Right ventricle myocardium superior (tissue), 1 donor: Measurements from ENCODE around the gene ANKRD13D. TPM values are rescaled to one million over a fixed set of nuclear protein-coding genes. Genes with fewer than 3 reads are reported as not detected.

Source experiments
- ATAC-seq: fragments of 200-7000 bp; cut with Tn5 transposase; one replicate; pipeline ENCODE4 v1.9.1; 2020; ENCODE audit warnings: mild to moderate bottlenecking; ENCODE audit not compliant: poor library complexity
- DNase-seq: peaks from one replicate; pipeline ENCODE4 v3.0.0-alpha.2; 2020
- intact Hi-C: fragments of 100-400 bp; cut with DNase I; formaldehyde crosslinking; loops from one replicate; pipeline ENCODE4 v1.11.2; 2022
- long read RNA-seq: library from polyadenylated mRNA; unstranded; transcript quantifications from one replicate; pipeline ENCODE4 v2.0.0, GENCODE V29; 2021
- total RNA-seq: library from RNA; stranded (reverse); fragmentation: NEBNext Ultra II Directional; extraction: Animal tissue kit (Norgen Biotek cat#: 25700); gene quantifications from one replicate; pipeline ENCODE4 v1.2.1, GENCODE V29; 2021
- donor health status: DM: no; HTN: yes; CAD: no; lungs with severe emphysema.

ANKRD13D gene
- 11.6 TPM for total RNA-seq
- long read RNA-seq, transcript ANKRD13D-202 (15 exons, 2,881 nt), result major isoform, 16 of 37 reads
- long read RNA-seq, partial matches to known transcripts, result 6 of 37 reads
- long read RNA-seq, other reads (novel, unspliced or antisense), result 11 of 37 reads

DNA sequence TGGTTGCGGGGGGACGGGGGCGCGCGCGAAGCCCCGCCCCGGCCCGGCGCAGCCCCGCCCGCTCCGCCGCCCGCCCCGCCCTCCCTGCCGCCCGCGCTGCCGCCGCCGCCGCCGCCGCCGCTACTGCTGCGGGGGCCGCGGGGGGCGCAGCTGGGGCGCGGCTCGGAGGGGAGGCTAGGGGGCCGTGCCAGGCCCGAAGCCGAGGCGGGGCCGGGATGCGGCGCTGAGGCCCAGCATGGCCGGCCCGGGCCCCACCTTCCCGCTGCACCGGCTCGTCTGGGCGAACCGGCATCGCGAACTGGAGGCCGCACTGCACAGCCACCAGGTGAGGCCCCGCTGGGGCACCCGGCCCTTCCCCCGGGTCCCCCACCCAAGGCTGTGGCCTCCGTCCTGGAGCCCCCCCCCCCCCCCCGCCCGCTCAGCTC lies at the start of gene ANKRD13D:
ANKRD13D (plus strand) TSS at position 78 of the 425 bp plus-strand sequence; CDS start at position 236, 158 bp downstream.
- no peak for DNase-seq
- no peak for ATAC-seq
- intact Hi-C loops, result no loop called here

DNA sequence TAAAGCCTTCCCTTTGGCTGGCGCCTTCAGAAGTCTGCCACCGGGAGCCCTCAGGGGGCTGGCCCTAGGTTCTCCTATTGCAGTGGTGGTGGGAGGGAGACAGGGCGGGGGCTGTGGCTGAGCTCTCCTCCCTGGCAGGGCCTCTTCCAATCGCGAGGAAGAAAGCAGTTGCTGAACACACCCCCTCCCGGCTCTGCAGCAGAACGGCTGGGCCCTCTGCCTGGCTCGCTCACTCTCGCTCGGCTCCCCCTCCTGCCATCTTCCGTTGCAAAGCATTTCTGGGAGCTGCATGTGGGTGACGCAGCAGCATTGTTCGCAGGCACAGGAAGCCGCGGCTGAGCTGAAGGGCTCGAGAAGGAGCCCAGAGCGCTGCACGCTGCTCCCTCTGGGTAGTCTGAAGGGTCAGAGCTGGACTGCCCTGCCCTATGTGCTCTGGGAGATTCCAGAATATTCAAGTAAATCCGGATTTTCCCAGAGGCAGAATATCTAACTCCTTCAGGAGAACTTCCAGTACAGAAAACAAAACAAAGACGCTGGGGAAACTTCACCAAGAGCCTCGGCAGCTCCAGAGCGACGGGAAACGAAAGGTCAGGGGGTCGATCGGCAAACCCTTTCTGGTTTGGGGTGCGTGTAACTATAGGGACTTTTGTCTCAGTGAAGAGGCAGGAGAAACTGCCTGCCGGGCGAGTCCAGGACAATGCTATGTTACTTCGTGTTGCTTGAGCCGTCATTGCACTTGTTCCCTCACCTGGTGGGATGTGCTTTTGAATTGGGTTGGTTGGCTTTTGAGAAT lies 49.1 kb upstream of the ANKRD13D start:
- intact Hi-C loops, result no loop called here
- ATAC-seq (peak; percentile 97), DNase-seq (peak; percentile 97)

DNA sequence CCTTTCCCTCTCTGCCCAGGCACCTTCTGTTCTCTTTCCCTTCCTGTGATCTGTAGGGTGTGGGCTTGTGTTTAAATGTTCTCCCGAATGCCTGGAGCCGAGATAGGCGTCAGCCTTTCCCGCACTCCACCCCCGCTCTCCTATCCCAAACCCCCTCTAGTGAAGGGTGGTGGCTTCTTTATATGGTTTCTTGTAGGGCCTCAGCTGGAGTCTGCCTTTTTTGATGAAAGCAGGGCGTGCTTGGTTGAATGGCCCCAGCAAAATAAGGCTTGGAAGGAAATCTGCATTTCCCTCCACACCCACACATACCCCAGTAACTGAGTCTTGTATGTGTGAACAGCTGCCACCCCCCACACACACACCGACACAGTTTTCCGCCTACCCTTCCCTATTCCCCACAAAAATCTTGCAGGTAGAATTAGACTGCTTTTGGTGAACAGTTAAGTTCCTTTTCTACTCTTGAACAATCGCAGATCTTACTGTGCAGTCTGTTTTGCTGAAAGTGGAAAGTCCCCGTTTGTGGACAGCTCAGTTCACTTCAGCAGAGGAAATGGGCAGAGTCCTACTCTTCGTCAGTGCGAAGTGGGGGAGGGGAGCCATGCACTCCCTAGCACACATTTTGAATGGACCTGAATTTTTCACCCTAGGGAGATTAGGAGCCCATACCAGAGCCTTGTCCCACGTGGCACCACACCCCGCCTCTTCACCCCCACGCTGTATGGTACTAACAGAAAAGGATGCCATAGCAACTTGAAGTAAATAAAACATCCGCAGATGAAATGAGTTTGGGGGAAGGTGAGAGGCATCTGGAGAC lies 48.3 kb upstream of the ANKRD13D start:
- intact Hi-C loops, result no loop called here
- DNase-seq (peak; percentile 76), ATAC-seq (peak; percentile 37)

DNA sequence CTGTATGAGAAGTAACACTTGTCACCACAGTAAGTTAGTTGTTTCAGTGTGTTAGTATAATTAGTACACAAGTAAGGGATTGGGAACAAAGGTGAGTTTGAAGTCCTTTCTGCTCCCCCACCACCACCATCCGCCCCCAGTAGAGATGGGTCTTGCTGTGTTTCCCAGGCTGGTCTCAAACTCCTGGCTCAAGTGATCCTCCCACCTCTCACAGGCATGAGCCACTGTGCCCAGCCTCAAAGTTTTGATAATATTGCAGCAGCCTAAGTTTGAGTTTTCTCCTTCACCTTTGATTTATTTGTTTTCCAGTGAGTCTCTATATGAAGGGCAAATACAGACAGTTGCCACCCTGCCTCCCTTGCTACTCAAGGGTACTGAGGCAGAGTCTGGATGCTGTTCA lies 46.6 kb upstream of the ANKRD13D start:
- ATAC-seq (no peak), DNase-seq (no peak)
- intact Hi-C loops, result no loop called here

DNA sequence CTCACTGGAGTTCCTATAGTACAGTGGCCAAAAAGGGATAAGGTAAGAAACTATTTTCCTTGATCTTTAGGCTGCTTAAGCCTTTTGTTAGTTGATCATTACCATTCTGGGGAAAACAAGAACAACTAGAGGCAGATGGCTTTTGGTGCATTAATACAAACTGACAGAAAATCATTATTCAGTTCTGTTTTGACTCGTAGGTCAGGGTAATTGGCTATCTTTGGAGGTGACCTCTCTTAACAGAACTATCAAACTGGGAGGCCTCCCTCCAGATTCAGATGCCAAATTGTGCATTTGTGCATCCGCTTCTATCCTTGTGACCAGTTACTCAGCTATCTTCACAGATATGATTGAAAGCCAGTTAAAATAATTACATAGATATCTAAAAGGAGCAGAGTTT lies 46.1 kb upstream of the ANKRD13D start:
- ATAC-seq, result no peak
- DNase-seq, result no peak
- intact Hi-C loops, result no loop called here

DNA sequence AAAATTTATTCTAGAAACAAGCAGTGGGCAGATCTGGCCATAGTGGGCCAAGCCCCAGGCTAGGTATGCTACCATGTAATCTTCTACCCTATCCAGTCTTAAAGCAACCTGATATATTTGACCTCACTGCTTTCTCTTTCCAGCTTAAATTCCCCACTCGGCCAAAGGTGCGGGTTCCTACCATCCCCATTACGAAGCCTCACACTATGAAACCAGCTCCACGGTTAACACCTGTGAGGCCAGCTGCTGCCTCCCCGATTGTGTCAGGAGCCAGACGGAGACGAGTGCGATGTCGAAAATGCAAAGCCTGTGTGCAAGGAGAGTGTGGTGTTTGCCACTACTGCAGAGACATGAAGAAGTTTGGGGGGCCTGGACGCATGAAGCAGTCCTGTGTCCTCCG lies 44.1 kb upstream of the ANKRD13D start:
- DNase-seq (no peak), ATAC-seq (no peak)
- intact Hi-C loops, result no loop called here

DNA sequence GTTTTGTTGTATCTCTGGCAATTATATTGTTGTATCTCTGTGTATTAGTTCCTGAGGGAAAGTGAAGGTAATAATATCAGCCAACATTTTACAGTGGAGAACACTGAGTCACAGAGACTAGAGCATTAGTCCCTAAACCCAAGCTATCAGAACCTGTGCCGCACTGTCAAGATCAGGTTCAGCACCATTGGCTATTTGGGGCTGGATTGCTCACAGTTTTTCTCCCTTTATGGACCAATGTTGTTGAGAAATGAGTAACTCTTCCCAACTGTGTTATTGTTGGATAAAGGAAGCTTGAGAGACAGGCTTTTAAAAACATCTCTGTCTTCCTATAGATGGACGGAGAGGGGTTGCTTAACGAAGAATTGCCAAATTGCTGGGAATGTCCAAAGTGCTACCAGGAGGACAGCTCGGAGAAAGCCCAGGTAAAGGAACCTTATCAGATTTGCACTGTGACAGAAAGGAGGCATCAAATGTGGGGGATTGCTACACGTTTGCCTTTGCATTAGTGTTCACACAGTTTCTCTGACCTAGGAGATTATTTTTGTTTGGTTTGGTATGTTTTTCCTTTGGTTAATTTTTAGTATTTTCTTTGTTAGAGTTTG lies 41.1 kb upstream of the ANKRD13D start:
- intact Hi-C loops, result no loop called here
- DNase-seq (no peak), ATAC-seq (no peak)

DNA sequence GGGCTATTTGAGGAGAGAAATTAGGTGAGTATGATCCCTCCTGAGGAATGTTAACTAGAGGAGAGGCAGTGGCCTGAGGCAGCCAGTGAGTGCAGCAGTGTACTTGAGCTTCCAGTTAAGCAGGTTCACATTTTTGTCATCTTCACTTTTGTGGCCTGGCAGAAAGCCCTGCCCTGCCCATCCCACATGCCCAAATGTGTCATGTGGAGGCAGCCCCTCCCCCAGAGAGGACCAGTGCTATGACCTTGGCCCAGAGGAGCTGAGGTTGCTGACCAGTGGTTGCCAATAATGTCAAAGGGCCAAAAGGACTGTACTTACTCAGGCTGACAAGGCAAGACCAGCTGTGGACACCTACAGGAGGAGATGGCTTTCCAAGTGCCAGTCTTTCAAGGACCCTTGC lies 40.5 kb upstream of the ANKRD13D start:
- ATAC-seq, result peak; percentile 75
- DNase-seq, result peak; percentile 70
- intact Hi-C loops, result no loop called here

DNA sequence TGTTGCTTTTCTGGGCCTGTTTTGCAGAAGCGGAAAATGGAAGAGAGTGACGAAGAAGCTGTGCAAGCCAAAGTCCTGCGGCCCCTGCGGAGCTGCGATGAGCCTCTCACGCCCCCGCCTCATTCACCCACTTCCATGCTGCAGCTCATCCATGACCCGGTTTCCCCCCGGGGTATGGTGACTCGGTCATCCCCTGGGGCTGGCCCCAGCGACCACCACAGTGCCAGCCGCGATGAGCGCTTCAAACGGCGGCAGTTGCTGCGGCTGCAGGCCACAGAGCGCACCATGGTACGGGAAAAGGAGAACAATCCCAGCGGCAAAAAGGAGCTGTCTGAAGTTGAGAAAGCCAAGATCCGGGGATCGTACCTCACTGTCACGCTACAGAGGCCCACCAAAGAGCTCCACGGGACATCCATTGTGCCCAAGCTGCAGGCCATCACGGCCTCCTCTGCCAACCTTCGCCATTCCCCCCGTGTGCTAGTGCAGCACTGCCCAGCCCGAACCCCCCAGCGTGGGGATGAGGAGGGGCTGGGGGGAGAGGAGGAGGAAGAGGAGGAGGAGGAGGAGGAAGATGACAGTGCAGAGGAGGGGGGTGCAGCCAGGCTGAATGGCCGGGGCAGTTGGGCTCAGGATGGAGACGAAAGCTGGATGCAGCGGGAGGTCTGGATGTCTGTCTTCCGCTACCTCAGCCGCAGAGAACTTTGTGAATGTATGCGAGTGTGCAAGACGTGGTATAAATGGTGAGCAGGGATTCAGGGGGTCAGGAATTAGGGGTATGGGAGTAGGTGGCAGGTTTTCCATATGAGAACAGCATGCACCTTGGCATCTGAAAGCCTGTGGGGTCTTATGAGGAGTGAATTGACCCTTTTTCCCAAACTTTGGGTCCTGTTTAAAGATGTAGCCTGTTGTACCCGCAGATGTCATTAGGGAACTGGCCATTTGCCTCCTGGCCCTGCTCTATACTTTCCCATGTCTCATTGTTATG lies 38.8 kb upstream of the ANKRD13D start:
- ATAC-seq (no peak), DNase-seq (no peak)
- intact Hi-C loops, result no loop called here

DNA sequence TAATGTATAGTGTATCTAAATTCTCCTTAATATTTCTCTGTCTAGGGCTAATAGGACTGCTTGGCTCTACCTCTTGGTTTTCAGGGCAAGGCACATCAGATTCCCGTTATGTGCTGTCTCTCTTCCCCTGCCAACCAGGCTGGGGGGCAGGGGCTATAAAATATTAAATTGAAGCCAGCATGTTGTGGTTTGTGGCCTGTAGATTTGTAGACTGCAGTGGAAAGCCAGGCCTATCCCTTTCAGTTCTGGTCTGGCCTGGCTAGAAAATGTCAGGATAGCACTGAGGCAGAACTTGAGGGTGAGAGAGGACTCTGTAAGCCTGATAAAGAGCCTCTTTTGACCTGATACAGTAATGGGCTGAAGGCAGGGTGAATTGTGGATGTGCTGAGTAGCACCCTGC lies 37.3 kb upstream of the ANKRD13D start:
- ATAC-seq, result no peak
- intact Hi-C loops, result no loop called here
- DNase-seq, result no peak

DNA sequence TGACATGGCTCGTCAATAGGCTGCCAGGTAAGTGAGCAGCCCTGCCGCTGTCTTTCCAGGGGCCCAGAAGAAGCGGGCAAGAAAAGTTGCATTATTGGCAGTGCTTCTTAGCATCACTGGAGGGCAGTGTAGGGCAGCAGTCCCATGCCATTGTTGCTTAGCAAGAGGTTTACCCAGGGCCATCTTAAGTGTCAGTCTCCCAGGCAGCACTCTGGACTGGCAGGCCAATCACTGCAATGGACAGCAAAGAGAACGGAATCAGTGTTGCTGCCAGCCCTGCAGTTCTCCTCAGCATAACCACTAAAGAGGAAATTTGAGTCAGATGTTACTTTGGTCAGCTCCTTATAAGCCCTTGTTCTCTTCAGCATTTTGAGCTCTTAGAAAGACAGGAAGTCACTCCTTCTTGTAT lies 36.3 kb upstream of the ANKRD13D start:
- peak; percentile 60 for DNase-seq
- peak; percentile 51 for ATAC-seq

DNA sequence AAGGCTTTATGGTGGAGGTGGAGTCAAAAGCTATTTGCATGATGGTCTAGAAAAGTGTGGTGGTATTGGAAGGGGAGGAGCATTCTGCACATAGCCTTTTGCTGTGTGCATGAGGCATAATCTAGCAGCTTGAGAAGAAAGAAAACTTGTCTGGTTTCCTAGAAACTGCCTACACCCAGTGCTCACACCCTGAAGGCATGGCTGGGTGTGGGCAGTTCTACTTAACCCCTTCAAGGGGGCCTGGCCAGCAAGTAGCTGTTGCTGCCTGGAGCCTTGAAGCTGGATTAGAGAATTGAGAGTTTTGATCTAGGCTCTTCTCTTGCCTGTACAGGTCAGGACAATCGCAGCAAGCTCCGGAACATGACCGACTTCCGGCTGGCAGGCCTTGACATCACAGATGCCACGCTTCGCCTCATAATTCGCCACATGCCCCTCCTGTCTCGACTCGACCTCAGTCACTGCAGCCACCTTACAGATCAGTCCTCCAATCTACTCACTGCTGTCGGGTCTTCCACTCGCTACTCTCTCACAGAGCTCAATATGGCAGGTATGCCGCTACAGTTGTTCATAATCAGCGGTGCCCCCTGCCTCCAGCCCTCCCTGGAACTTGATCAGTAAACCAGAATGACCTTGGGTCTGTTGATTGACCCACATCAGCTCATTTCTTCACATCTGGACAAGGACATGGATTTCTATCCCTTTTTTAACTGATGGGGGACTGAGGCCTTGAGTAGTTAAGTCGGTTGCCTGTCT lies 35.1 kb upstream of the ANKRD13D start:
- intact Hi-C loops, result no loop called here
- DNase-seq, result no peak
- ATAC-seq, result no peak

More for the DNA sequence above, 36.3 kb upstream of the ANKRD13D start:
- intact Hi-C loops, result no loop called here

DNA sequence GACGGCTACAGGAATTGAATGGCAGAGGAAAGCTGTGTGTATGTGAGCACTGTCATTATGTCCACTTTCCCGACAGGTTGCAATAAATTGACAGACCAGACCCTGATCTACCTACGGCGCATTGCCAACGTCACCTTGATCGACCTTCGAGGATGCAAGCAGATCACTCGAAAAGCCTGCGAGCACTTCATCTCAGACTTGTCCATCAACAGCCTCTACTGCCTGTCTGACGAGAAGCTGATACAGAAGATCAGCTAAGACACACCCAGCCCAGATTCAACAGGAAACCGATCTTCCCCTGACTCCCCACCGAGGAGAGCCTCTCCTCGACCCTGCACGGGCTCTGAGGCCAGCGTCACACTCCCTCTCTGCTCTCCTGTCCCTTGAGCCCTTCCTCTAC lies 34.3 kb upstream of the ANKRD13D start:
- intact Hi-C loops, result no loop called here
- DNase-seq (no peak), ATAC-seq (no peak)

DNA sequence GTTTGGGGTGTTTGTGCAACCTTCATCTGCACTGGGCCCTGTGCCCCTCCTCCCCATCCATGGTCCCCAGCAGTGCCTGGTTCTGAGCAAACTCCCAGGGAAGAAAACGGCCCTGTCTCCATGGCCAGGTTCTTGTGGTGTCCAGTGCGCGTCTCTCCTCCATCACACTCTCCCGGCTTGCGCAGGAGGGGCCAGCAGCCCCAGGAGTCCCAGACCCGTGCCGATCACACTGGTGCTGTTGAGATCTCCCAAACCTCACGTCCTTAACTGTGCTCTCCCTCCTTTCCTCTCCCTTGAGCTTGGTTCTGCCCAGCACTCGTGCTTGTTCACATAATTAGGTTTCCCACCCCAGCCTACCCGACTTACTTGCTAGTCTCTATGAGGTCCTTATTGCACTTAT lies 33.8 kb upstream of the ANKRD13D start:
- ATAC-seq, result no peak
- no peak for DNase-seq
- intact Hi-C loops, result no loop called here

DNA sequence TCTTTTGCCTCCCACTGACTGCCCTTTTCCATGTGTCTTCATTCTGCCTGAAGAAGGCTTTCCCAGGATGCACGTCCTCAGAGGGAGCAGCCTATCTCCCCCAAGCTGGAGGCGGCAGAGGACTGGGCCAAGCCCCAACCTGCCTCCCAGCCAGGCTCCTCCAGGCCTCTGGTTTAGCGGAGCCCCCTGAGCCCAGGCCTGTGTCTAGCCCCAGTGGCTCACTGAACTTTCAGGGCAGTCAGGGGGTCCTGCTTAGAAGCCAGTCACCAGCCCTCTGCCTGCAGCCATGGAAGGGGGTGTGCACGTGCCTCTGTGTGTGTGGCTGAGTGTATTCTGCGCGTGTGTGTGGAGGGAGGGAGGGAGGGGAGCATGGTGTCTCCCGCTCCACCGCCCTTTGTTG lies 33.2 kb upstream of the ANKRD13D start:
- intact Hi-C loops, result no loop called here
- DNase-seq (no peak), ATAC-seq (no peak)

DNA sequence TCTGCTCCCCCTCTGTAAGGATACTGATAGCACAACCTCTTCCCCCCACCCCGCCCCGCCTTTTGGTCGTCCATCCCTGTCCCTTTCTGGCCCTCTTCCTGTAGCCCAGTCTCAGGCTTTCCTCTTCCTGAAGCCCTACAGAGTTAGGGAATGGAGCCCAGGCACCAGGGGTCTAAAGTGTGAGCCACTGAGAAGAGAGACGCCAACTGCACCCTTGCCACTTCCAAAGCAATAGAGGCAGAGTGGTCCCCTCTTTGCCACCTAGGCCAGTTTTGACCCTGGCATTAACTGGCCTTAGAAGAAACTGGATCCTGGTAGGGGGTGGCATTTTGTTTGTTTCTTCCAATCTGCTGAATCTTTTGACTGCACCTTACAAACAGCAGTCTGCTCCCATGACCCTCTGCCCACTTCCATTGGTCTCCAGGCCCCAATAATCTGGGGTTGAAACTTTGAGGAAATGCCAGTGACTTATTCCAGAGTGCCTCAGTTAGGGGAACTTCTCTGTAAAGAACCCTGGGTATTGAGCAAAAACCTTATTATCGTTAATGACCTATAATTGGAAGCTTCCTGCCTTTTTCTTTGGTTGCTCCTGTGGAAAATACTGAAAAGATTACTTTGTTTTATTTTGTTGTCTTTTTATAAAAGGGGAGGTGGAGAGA lies 32.5 kb upstream of the ANKRD13D start:
- no peak for ATAC-seq
- no peak for DNase-seq
- intact Hi-C loops, result no loop called here

DNA sequence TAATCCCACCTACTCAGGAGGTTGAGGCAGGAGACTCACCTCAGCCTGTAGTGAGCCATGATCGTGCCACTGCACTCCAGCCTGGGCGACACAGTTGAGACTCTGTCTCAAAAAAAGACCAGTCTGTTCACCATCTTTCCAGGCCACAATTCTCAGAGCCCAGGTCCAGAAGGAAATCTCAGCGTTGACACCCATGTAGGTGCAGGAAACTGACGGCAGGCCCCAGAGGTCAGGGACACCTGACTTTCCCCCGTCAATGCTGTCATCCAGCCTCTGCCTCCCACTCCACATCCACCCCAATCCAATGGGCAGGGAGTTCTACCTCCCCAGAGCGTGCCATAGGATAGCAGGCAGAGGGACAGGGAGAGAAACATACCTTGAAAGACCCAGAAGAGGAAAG lies 28.7 kb upstream of the ANKRD13D start:
- no peak for DNase-seq
- ATAC-seq, result no peak
- intact Hi-C loops, result no loop called here
